ENCODE measurements around the gene NCL.

The NCL gene

GRCh38 chr2:231436957-231437356 is 27.3 kb downstream of the NCL start:
- no peak for TF ChIP-seq CTCF (IDR thresholded peaks at IDR 0.05)

GRCh38 chr2:231433990-231434389 is 30.3 kb downstream of the NCL start:
- no peak for TF ChIP-seq CTCF (IDR thresholded peaks at IDR 0.05)

DNA sequence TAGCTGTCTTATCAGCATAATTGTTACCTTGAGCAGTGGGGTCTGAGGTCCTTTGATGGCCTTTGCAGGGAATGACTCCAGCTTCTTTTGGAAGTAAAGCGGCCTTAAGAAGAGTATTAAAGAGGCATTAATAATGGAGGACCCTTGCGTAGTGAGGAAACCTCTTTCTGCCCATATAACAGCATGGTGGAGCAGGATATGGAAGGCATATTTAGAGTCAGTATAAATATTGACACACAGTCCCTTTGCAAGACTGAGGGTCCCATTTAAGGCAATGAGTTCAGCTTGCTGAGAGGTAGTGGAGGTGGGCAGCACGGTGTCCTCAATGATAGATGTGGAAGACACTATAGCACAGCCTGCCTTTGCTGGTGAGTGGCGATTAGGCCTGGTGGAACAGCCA is 32.7 kb downstream of the NCL start:
- no peak for TF ChIP-seq CTCF (IDR thresholded peaks at IDR 0.05)

GRCh38 chr2:231429901-231430300 is 34.4 kb downstream of the NCL start:
- TF ChIP-seq CTCF (IDR thresholded peaks at IDR 0.05) = no peak

DNA sequence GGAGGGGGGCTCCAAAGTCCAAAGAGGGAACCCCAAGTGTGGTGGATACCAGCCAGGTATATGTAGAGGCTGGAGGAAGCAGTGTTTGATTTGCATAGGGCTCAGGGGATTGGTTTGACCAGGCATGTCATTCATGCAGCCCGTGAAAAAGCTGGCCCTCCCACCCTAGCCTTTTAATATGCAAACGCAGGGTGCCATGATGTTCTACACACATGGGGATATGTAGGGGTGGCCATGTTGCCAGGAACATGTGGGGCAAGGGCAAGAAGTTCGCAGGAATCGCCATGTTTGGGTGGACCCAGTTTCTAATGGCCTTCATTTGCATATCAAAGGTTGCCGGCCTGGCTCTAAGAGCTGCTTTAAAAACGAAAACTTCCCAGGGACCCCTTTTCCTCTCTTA is 35.1 kb downstream of the NCL start:
- TF ChIP-seq CTCF (IDR thresholded peaks at IDR 0.05) = no peak

- no peak for TF ChIP-seq CTCF (IDR thresholded peaks at IDR 0.05)
Observed at GRCh38 chr2:231427116-231427515, 37.2 kb downstream of the NCL start.

DNA sequence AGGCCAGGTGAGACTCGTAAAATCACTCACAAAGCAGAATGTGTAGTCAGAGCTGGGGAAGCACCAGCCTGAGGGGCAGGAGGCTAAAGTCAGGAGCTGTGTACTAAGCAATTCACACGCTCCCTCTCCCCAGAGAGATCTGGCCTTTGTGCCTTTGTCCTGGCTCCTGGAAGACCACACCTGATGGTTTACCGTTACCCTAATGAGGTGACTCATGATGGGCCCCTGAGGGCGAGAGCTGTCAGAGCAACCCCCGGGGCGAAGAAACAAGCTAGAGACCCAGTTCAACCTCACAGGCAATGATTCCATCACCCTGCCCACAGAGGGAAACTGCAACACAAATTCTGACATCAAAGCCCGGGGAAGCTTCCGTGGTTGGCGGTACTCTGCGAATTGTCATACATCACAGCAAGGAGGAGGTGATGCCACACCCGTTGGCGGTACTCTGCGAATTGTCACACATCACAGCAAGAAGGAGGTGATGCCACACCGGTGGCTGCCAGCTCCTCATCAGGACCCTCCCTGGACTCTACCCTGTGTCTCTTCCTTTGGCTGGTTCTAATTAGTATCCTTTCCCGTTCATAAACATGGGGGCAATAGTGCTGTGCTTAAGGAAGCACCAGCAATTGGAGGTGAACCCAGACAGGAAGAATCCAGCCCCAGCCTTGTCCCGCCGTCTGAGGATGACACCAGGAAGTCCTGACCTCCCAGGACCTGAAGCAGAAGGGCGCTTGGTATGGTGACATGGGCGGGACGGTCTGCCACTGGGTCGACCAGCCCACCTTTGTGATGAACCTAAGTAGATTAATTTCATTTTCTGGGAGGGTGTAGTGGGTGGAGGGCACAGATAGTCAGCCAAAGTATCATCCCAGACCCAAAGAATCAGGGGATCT is 38.2 kb downstream of the NCL start:
- TF ChIP-seq CTCF (IDR thresholded peaks at IDR 0.05) = no peak

All from LNCAP (cell line).